Osteoblast (primary cell): ENCODE measurements around the gene CTNND2. TPM values are rescaled to one million over a fixed set of nuclear protein-coding genes. Genes with fewer than 3 reads are reported as not detected.
"Not testable (repeated sequence)": the region's sequence is repeated elsewhere in the genome, so short reads cannot be mapped to it uniquely, and the experiment has no call there.

Experiments used
- DNase-seq: peaks from one replicate; pipeline ENCODE4 v3.0.0; 2011; ENCODE audit warnings: low spot score, mixed read lengths; ENCODE audit not compliant: insufficient read length; ENCODE audit errors: missing footprints
- H2AFZ ChIP-seq: 2 replicates; pipeline ENCODE4 v1.6.0; 2011; ENCODE audit warnings: mild to moderate bottlenecking, low read length
- H3K27ac ChIP-seq: 2 replicates; pipeline ENCODE4 v1.5.1; 2011; ENCODE audit warnings: mild to moderate bottlenecking, low read depth, low read length, moderate library complexity
- H3K27me3 ChIP-seq: 2 replicates; pipeline ENCODE4 v1.6.0; 2012; ENCODE audit warnings: mild to moderate bottlenecking, control low read depth, inconsistent platforms, low read length, moderate library complexity; ENCODE audit not compliant: insufficient read depth
- H3K36me3 ChIP-seq: 2 replicates; pipeline ENCODE4 v1.5.1; 2011; ENCODE audit warnings: mild to moderate bottlenecking, low read length, control low read depth, moderate library complexity; ENCODE audit not compliant: insufficient read depth
- H3K4me1 ChIP-seq: 2 replicates; pipeline ENCODE4 v1.5.1; 2011; ENCODE audit warnings: mild to moderate bottlenecking, low read length, control low read depth, moderate library complexity; ENCODE audit not compliant: insufficient read depth
- H3K4me2 ChIP-seq: 2 replicates; pipeline ENCODE4 v1.6.0; 2011; ENCODE audit warnings: mild to moderate bottlenecking, low read length; ENCODE audit not compliant: insufficient read depth
- H3K4me3 ChIP-seq: fragments of 200-600 bp; sonication (generic); 3 replicates; pipeline ENCODE4 v1.5.1; 2012; ENCODE audit warnings: mild to moderate bottlenecking, low read length, inconsistent platforms; ENCODE audit not compliant: insufficient read depth
- H3K79me2 ChIP-seq: 2 replicates; pipeline ENCODE4 v1.6.0; 2012; ENCODE audit warnings: mild to moderate bottlenecking, low read length, control low read depth, inconsistent platforms; ENCODE audit not compliant: insufficient read depth
- H3K9me3 ChIP-seq: 2 replicates; pipeline ENCODE4 v1.5.1; 2011; ENCODE audit warnings: low read depth, low read length, control low read depth
- H4K20me1 ChIP-seq: 2 replicates; pipeline ENCODE4 v1.6.0; 2012; ENCODE audit warnings: mild to moderate bottlenecking, low read length, control low read depth; ENCODE audit not compliant: insufficient read depth
- total RNA-seq: library from RNA; depleted of rRNA; stranded (reverse); fragments of >200 nt; gene quantifications from 2 replicates; pipeline ENCODE4 v1.2.3, GENCODE V29; 2012
- TF ChIP-seq, protein P1 (sequence below): IDR thresholded peaks from 2 replicates; pipeline ENCODE4 v1.5.1; 2011; ENCODE audit warnings: mild to moderate bottlenecking, low read depth, low read length, moderate library complexity; ENCODE audit errors: extremely low read depth

CTNND2 gene
- total RNA-seq, 1 donor: not detected

GRCh38 chr5:11322133-11322532, 582.1 kb downstream of the CTNND2 start:
- no peaks in the 10 kb centered on the region for H3K79me2 ChIP-seq
- no peaks in the 10 kb centered on the region for H3K27me3 ChIP-seq
- no peaks in the 10 kb centered on the region for H4K20me1 ChIP-seq
- H3K4me2 ChIP-seq: no peak overlapping the region
- TF ChIP-seq, protein P1, sequence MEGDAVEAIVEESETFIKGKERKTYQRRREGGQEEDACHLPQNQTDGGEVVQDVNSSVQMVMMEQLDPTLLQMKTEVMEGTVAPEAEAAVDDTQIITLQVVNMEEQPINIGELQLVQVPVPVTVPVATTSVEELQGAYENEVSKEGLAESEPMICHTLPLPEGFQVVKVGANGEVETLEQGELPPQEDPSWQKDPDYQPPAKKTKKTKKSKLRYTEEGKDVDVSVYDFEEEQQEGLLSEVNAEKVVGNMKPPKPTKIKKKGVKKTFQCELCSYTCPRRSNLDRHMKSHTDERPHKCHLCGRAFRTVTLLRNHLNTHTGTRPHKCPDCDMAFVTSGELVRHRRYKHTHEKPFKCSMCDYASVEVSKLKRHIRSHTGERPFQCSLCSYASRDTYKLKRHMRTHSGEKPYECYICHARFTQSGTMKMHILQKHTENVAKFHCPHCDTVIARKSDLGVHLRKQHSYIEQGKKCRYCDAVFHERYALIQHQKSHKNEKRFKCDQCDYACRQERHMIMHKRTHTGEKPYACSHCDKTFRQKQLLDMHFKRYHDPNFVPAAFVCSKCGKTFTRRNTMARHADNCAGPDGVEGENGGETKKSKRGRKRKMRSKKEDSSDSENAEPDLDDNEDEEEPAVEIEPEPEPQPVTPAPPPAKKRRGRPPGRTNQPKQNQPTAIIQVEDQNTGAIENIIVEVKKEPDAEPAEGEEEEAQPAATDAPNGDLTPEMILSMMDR: no peak
- no peaks in the 10 kb centered on the region for H3K4me1 ChIP-seq
- no peak for DNase-seq
- peaks cover 2% of the 10 kb centered on the region for H3K9me3 ChIP-seq
- no peaks in the 10 kb centered on the region for H3K36me3 ChIP-seq
- no peak overlapping the region for H3K4me3 ChIP-seq
- H3K27ac ChIP-seq: no peak overlapping the region
- no peak overlapping the region for H2AFZ ChIP-seq

DNA sequence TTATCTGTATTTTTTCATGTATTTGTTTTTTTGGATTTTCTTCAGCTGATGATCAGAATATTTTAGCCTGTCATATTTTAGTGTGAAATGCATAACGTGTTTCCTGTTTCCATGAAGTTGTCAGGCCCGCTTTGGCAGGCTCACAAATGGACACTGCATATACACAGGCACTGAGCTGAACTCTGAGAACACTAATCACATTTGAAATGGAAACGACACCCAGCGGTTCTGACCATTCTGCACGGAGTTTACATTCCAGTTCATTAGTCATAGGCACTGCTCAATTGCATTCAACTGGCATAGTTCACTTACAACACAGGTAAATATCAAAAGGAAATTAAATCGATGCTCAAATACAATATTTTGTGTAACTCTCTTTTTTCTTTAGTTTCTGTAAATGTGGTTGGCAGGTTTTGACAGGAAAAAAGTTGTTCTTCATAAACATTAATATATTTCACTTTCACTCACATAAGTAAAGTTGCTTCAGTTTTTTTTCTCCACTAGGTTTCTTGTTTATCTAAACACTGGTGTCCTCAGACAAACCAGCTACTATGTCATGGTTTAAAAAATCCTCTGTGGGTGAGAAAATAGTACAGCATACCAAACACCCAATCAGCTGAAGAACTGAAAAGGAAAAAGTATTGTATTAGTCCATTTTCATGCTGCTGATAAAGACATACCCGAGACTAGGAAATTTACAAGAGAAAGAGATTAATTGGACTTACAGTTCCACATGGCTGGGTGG, 584.2 kb downstream of the CTNND2 start:
- no peaks in the 10 kb centered on the region for H3K4me1 ChIP-seq
- no peak overlapping the region for H2AFZ ChIP-seq
- H3K4me3 ChIP-seq: no peak overlapping the region
- peaks cover 2% of the 10 kb centered on the region for H3K9me3 ChIP-seq
- DNase-seq: no peak
- no peaks in the 10 kb centered on the region for H3K36me3 ChIP-seq
- TF ChIP-seq, protein P1: no peak
- no peak overlapping the region for H3K27ac ChIP-seq
- H3K79me2 ChIP-seq: no peaks in the 10 kb centered on the region
- H3K27me3 ChIP-seq: no peaks in the 10 kb centered on the region
- H4K20me1 ChIP-seq: no peaks in the 10 kb centered on the region
- H3K4me2 ChIP-seq: no peak overlapping the region

GRCh38 chr5:11313694-11314093, 590.6 kb downstream of the CTNND2 start:
- not testable (repeated sequence) for H3K4me2 ChIP-seq, DNase-seq, H2AFZ ChIP-seq, H3K36me3 ChIP-seq, H3K9me3 ChIP-seq, H3K4me3 ChIP-seq, H3K27me3 ChIP-seq, H4K20me1 ChIP-seq, H3K27ac ChIP-seq, H3K4me1 ChIP-seq, H3K79me2 ChIP-seq

DNA sequence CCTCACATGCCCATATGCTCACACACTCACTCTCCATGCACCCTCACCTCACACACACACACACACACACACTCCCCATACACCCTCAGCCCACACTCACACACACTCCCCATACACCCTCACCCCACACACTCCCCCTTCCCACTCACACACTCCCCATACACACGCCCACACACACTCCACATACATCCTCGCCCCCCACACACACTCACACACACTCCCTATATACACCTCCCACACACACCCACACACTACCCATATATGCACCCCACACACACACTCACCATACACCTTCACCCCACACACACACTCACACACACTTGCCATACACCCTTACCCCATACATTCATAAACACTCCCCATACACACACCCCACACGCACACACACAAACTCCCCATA, 592.5 kb downstream of the CTNND2 start:
- Histone ChIP-seq H4K20me1 (no peaks in the 10 kb centered on the region), H3K27me3 (no peaks in the 10 kb centered on the region), H2AFZ (no peak overlapping the region), H3K36me3 (no peaks in the 10 kb centered on the region), H3K27ac (no peak overlapping the region), H3K4me3 (no peak overlapping the region), H3K79me2 (no peaks in the 10 kb centered on the region), H3K4me2 (no peak overlapping the region), H3K4me1 (no peaks in the 10 kb centered on the region), H3K9me3 (no peaks in the 10 kb centered on the region)
- DNase-seq: no peak
- TF ChIP-seq, protein P1: no peak
